Fibroblast of skin of left biceps (primary cell): Measurements from ENCODE around the gene JAG1.

Source experiments
- DNase-seq, 2 experiments: peaks; one replicate each; pipeline ENCODE4 v3.0.0-alpha.2; 2013; ENCODE audit warnings: low read depth in 2 of 2

JAG1 gene

DNA sequence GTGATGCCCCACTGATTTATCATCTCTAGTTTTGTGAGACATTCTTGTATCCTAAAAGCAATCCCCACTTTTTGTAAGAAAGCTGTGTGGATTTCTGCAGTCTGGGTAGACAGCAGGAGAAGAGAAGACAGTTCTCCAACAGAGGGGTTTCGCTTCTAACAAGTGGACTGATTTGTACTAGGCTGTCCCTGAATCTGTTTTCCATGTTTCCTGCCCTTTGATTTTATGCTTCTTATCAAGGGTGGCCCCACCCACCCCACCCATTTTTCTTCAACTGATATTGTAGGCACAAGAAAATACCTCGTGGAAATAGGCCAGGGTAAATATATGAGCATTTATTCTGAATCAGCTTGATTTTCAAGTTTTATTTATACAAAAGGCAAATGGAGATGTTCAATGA is 25.7 kb upstream of the JAG1 start:
- no peak for DNase-seq

DNA sequence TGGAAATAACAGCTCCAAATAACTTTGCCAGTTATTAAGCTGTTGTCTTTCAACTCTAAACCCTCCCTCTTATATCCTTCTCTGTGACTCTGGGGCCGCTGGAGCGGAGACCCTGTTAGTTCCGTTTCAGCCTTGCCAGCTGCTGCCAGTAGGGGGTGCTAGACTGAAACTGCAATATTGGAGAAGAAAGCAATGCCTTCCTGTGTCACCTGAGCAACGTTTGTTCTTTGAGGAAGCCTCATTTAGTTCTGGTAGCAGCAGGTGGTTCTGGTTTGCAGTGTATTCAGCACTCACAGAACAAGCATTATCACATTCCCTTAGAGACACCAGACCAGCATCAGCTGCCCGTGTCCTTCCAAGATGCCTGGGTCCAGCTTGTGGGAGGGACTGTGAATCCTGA is 22.9 kb upstream of the JAG1 start:
- no peak for DNase-seq

DNA sequence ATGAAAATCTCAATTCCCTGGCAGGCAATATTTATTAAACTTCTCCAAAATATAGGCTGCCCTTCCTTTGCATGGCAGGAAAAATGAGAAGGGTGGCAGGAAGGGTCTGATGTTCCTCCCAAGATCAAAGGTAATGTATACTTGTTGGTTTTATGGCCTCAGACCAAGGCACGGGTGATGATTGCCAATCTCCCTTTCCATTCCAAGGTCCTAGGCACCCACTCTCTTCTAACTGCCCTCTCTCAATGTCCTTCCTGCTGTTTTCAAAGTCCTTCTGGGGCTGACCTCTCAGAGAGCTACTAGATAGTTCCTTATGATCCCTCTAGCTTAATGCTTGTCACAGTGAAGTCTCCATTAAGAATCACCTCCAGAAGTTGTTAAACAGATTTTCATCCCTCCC is 15.6 kb upstream of the JAG1 start:
- DNase-seq: no peak

DNA sequence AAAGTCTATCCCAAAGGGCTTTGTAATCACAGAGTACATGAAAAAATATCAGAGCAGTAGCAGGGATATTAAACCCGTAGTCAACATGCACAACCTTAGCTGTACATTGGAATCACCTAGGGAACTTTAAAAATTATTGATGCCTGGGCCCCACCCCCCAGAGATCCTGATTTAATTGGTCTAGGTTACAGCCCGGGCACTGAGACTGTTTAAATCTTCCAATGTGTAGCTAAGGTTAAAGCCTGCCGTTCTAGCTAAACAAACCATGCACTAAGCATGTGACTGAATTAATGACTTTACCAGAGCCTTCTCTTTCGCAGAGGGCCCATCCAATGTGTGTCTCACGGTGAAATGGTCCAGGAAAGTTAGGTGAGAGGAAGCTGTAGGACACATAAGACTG is 14.1 kb upstream of the JAG1 start:
- no peak for DNase-seq

DNA sequence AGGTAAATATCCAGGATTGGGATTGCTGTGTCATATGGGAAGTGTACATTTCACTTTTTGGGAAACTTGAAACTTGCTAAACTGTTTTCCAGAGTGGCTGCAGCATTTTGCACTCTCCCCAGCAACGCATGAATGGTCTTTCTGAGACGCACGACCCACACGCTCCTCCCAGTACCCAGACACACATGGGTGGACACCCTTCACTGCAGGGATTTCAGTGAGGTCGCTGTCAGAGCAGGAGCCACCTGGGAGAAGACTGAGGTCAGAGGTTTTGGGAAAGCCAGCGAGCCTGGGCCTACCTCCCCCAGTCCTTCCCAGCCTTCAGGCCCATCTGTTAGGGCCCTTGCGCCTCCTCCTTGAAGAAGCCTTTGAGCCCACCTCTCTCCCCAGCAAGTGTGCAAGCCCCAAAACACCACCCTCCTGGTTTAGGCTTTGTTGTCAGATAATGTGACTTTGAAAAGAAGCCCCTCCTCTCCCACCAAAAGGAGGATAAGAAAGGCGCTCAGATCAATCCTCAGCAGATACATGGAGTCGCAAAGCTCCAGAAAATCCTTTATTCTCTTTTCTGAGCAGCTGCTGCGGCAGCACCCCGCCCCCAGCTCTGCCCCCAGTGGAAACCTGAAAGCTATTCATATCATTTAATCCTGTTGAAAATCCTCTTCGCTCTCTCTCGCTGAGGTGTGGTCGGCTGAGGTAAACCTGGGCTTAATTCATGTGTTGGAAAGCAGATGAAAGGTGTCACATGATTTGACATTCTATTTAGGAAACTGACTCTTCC is 12.7 kb upstream of the JAG1 start:
- no peak for DNase-seq

DNA sequence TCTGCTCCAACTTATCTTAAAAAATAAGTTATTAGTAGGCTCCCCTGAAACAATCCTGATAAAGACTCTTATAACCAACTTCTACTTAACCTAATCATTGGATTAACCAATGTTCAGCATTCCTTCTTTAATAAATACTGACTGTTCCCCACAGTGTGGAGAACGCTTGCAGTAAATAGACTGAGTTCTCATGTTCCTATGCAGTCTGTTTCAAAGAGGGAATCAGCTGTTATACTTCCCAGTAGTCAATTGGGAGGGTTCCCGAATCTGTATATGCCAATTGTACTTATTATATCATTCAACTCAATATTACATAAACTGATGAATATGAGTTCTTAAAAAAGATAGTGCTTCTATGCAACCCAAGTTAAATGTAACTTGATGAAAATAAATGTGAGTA is 9.7 kb upstream of the JAG1 start:
- no peak for DNase-seq

DNA sequence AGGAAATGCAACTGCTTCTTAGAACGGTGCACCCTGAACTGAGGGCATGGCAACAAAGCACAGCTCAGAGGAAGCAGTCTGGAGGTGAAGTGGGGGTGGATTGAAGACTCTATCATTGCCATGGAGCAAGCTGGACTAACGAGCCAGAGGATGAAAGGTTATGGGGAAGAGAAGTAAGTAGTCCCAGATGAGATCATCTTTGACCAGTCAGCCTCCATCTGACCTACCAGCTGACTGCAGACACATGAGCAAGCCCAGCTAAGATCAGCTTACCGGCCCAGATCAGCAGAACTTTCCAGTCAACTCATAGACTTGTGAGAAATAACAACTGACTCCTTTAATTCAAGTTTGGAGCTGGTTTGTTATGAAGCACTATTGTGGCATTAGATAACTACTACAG is 9.1 kb upstream of the JAG1 start:
- DNase-seq: no peak

DNA sequence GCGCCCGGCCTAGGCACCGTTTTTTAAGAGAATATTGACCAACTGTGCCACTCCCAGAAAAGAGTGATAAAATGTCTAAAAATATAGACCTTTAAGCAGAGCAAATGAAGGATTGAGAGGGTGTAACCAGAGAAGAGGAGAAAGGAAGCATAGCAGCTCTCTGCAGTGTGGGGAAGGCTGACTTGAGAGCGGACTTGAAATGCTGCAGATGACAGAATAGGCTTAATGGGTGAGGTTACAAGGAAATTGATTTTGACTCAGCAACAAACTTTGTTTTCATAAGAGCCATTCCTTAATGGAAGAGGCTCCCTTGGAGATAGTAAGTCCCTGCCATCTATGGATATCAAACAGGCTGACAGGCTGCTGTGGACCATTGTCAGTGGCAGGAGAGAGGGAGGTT is 7.7 kb upstream of the JAG1 start:
- DNase-seq: no peak

DNA sequence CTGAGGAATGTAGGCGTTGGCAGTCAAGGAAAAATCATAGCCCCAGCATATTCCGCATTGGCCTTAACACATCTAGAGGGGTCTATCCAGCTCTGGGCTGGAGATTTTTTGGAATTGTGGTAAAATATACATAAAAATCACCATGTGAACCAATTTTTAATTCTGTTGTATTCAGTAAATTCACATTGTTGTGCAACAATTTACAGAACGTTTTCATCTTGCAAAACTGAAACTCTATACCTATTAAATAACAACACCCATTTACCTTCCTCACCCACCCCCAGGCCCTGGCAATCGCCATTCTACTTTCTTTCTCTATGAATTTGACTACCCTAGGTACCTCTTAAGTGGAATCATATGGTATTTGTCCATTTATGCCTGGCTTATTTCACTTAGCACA is 6.8 kb upstream of the JAG1 start:
- no peak for DNase-seq

DNA sequence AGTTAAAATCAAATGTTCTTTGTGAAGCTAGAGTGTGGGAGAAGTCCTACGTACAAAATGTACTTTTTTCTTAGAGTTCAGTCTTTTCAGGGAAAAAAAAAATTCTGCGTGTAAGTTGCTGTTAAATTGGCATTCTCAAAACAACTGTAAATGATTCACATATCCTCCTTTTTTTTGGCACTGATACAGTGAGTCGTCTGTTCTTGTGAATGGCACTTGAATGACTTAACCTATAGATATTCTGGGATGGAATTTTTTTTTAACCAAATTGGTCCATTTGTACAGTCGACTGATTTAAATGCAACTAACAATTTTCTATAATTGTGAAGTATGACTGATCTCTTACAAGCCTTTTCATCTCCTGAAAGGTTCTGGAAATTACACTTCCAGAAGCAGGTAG is 5.5 kb upstream of the JAG1 start:
- DNase-seq: peak in 1 of 2 experiments; percentile 10

DNA sequence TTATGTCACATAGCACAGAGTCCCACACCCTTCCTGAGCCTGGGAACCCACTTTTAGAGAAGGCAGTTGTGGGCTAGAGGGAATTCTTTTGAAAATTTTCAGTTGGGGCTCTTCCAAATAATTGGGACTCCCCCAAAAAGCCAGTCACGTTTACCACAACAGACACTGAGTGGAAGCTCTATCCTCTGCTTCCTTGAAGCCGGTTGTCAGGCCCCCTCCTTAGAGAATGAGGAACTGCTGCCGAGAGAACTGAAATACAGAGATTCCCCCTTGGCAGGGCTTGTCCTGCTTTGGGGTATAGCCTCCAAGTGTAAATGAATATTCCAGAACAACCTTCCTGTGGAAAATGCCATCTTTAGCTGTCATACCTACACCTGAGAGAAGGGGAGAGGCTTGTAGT is 2.7 kb upstream of the JAG1 start:
- DNase-seq: no peak

DNA sequence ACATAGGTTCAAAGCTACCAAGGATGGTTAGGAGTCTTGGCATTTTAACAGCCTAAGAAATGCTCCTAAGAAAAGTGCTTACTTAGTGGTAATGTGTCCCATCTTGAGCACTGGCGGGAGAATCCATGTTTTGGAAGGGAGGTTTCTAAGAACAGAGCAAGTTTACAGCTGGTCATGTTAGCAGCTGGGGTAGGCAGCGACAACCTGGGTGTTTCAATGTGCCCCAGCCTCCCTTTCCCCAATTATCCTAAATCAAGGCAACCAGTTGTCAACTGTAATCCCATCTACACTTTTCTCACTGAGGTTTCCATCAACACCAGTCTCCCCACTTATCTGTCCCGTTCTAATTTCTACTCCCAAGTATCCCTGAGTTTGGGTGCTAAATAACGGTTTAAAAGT is 1.6 kb upstream of the JAG1 start:
- no peak for DNase-seq

DNA sequence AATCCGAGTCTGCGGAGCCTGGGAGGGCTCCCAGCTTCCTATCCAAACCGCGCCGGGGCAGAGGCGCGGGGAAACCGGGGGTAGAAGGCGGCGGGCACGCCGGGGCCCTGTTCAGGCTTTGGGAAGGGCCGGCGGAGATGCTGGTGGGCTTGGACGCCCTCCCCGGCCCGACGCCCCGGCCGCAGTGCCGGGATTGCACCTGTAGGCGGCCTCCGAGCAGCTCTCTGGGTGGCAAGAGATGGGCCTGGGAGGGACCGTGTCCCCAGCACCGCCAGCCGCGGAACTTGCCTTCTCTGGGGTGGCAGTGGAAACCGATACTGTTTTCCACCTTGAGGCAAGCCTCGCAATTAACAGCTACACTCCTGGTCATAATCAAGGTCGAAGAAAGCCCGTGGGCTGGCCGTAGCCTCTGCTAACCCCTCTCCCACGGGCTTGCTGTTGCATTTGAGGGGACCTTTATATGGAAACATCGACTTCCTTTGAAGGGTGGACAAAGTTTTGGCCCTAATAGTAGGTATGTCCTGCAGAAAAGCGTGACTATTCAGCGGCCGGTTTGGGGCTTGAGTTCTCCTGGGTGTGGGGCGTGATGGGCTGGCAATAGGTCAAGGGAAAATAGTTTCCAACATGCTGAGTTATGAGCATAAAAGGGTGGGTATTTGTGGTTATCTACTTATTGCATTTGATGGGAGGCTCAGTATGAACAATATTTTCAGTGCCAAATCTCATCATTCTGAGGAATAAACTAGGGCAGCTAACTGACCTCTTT is 1.1 kb upstream of the JAG1 start:
- peak in 1 of 2 experiments; percentile 17 for DNase-seq

DNA sequence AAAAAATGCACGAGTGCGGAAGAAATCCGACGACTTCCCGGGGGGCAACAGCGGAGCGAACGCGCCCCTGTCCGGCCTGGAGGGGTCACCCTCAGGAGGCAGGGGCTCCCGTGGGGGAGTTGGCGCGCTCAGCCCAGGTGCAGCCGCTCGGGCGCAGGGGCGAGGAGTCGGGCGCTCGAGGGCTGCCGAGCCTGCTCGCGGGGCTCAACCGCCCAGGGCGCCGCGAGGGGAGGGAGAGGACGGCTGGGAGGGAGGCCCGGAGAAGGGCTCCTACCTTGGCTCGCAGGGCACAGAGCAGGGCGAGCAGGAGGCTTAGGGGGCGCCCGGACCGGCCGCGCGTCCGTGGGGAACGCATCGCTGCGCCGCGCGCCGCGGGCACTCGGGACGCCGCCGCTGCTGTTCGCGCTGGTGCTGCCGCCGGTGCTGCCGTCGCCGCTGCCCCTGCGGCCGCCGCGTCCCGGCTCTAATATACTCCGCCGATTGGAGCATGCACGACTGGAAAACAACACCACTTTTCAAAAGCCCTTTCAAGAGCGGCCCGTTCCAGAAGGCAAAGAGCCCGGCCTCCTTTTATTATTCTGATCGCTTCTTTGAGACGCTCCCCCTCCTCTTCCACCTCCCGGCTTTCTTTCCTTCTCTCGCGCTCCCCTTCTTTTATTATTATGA is 490 bp downstream of the JAG1 start:
- DNase-seq: no peak

DNA sequence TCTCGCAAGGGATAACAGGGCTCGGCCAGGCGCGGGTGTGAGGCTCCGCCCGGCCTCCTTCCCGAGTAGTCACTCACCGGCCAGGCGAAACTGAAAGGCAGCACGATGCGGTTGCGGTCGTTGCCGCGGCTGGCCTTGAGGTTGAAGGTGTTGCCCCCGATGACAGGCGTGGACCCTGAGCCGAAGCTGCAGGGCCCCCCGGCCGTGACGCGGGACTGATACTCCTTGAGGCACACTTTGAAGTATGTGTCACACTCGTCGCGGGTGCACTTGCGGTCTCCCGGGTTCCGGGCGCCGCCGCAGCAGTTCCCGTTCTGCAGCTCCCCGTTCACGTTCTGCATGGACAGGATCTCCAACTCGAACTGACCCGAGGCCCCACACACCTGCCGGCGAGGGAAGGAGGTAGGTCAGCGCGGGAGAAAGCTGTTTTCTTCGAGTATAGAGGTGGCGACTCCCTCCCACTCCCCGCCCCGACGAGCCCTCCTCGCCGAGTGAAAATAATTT is 1.1 kb downstream of the JAG1 start:
- DNase-seq: no peak

DNA sequence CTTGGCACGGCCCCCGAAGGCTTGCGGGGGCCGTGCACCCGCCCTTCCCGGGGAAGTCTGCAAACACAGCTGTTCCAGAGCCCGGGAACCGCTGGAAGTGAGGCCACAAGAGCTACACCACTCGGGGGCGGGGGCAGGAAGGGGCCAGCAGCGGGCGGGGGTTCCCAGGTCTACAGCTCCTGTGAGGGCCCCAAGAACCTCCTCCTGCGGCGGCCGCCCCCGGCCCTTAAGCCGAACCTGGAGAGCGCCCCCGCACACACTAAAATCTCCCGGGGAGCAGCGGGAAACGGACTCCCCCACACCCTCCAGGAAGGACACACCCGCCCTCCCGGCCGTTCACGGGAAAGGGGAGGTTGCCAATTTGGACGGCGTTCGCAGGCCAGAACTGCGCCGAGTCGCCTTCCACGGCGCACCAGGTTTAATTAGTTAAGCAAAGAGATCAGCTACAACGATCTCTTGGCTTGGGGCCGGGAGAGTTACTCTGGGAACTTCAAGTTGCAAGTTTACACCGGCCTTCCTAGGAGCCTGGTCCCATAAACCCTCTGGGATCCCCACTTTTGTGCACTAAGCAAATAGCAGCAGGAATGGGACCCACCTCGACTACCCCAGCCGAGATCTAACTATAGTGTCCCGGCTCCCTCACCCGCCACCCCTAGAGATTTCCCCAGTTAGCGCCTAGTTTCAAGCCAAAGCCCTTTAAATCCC is 1.7 kb downstream of the JAG1 start:
- DNase-seq: no peak

DNA sequence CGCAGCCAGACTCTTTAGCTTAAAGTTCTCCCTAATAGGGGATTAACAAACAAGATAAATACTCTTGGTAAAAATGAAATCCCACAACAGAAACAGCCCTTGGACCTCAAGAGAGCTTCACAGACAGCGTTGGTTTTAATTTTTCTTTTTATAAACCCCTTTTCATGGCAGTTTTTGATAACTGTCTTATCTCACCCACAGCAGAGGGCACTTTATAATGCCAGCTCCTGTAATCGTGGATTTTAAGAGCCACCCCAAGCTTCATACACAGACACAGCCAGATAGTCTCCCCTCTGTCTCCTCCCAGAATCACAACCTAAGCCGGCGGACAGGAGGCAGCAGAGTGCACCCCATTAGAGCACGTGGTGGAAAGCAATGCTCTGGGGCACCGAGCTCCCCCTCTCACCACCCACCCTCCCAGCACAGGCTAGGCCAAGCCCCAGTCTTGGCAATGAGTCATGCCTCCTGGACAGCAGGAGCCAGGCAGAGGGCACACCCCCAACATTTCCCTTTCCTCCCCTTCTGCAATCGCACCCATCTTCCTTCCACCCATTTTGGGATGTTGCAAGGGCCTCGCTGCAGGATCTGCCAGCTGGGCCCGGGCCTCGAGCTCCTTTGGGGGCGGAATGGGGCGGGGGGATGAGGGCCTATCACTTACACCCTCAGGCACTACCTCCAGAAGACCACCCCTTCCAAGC is 2.4 kb downstream of the JAG1 start:
- DNase-seq: peak; percentile 52 to 61

DNA sequence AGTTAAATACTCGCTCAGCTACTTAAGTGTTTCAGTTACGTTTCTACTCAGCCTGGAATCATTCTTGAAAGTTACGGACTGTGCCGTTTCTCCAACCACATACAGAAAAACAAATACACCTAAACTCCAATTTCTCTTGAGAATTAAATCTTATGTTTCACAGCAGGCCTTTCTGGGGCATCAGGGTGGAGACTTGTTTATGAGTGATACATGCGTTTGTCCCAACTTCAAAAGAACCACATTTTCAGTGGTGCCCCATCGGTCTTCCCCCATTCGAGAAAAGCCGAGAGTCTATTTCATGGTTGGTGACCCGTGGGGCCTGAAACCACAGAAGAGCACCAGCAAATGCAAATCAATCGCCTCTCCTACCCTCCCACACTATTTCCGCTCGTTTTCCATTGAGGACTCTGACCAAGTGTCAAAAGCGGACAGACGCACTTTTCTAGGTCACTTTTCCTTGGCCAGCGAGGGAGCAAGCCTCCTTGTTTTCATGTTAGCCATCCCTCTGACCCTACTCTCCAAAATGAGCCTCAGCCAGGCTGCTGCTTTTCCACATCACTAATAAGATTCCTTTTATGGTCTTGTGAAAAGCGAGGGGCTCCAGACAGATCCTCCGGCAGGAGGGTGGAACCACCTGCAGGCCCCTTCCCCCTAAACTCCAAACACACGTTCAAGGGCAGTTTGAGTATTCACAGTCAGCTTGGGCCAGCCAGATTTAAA is 3.1 kb downstream of the JAG1 start:
- DNase-seq: no peak

DNA sequence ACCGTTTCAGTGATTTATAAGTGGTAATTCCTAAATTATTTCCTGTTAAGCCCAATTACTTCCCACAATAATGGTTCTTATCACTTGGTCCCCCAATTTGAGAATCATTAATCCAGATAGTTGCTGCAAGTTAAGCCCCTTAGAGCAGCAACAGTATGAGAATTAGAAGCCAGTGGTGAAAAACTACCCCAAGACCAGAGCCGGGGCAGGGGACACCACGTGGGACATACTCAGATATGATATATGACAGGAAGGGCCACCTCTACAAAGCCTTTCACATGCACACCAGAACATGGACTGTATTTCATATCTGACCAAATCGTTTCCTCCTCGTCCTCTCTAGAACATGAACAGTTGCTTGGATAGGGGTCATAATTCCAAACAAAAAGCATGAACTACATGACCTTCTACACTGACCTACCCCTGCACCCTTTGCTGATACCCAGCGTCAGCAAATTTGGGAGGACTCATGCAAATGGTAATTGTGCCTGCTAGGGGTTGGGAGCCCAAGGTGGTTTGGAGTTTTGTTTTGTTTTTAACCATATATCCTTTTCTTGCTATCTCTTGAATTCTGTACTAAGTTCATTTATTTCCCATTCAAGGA is 3.9 kb downstream of the JAG1 start:
- no peak for DNase-seq

DNA sequence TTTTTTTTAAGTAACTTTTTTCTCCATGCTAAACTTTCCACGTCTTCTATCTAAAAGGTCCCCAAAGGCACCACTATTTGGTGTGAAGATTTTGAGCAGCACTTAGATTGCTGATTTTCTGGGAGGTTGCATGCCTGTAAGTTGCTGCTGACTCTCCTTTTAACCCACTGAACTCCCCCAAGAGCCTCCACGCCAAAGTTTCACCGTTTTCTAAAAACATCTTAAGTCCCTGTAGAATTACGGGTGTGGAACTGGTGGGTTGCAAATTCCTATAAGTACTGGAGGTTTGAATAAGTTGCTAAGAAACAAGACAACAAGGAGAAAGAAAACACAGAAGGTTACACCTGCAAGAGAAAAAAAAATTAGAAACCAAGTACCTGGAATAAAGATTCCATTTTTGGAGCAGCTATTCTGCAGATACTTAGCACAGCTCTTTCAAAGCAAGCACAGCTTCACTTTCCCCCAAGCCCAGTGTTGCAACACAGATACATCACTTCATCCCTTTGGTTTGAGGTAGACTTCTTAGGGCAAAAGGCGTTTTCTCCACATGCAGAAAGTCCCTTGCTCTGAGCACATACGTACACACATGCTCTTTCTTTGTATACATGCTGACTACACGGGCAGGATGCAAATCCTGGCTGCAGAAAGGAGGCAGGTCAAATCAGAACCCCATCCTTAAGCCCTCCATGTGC is 5.0 kb downstream of the JAG1 start:
- no peak for DNase-seq
